Calu3 (cell line): ENCODE results near the gene TSHZ3. TPM values are rescaled to one million over a fixed set of nuclear protein-coding genes. Genes with fewer than 3 reads are reported as not detected.

Experiments used
- BruUV-seq: library from RNA; stranded (reverse); fragments of 400-500 nt; replicated peaks from 2 replicates; lab custom pipeline; 2021; lab: Mats Ljungman, UMichigan
- CTCF ChIA-PET: fragments of 300-600 bp; sonication (Branson Sonifier 250); formaldehyde crosslinking; loops from one replicate; lab custom pipeline; 2022; ENCODE audit warnings: antibody characterized with exemption; lab: Charles Lee
- DNase-seq: peaks from one replicate; pipeline ENCODE4 v3.0.0; 2022
- H3K27ac Mint-ChIP-seq: one replicate; pipeline ENCODE4 v1.8.0; 2022; ENCODE audit warnings: mixed read lengths; ENCODE audit not compliant: unreplicated experiment
- H3K27me3 Mint-ChIP-seq: one replicate; pipeline ENCODE4 v1.8.0; 2022; ENCODE audit warnings: mixed read lengths; ENCODE audit not compliant: unreplicated experiment
- H3K36me3 Mint-ChIP-seq: one replicate; pipeline ENCODE4 v1.8.0; 2022; ENCODE audit warnings: mild to moderate bottlenecking, moderate library complexity, mixed read lengths; ENCODE audit not compliant: insufficient read depth, unreplicated experiment
- H3K4me1 Mint-ChIP-seq: one replicate; pipeline ENCODE4 v1.8.0; 2022; ENCODE audit warnings: mild to moderate bottlenecking, low read depth, mixed read lengths; ENCODE audit not compliant: unreplicated experiment
- H3K4me3 Mint-ChIP-seq: one replicate; pipeline ENCODE4 v1.8.0; 2022; ENCODE audit warnings: mild to moderate bottlenecking, low read depth, moderate library complexity, mixed read lengths; ENCODE audit not compliant: unreplicated experiment
- H3K9me3 Mint-ChIP-seq: one replicate; pipeline ENCODE4 v1.8.0; 2022; ENCODE audit warnings: low read depth, mixed read lengths; ENCODE audit not compliant: unreplicated experiment
- CTCF ChIP-seq: fragments of 200-600 bp; IDR thresholded peaks from one replicate; pipeline ENCODE4 v1.8.0; 2022; ENCODE audit warnings: antibody characterized with exemption; ENCODE audit not compliant: unreplicated experiment
- intact Hi-C: fragments of 100-400 bp; cut with micrococcal nuclease; formaldehyde crosslinking; loops from one replicate; pipeline ENCODE4 v1.10.0; 2022; ENCODE audit not compliant: unreplicated experiment
- total RNA-seq: library from RNA; stranded (reverse); gene quantifications from 2 replicates; pipeline ENCODE4 v1.2.3, GENCODE V29; 2022

The TSHZ3 gene
- total RNA-seq, 1 experiment from 2014 or later, result not detected

GRCh38 chr19:31275068-31275334, 74.2 kb downstream of the TSHZ3 start:
- H3K4me3 Mint-ChIP-seq, result no peak overlapping the region
- CTCF ChIA-PET, result no interaction called here
- no peaks in the 10 kb centered on the region for H3K4me1 Mint-ChIP-seq
- intact Hi-C loops, result no loop called here
- no peak overlapping the region for H3K27ac Mint-ChIP-seq
- TF ChIP-seq CTCF, result no peak
- no TSS peak for BruUV-seq
- H3K27me3 Mint-ChIP-seq, result no peaks in the 10 kb centered on the region
- peaks cover 3% of the 10 kb centered on the region for H3K36me3 Mint-ChIP-seq
- DNase-seq, result no peak
- peaks cover 11% of the 10 kb centered on the region for H3K9me3 Mint-ChIP-seq

- H3K27ac Mint-ChIP-seq, result no peak overlapping the region
- DNase-seq, result no peak
- no peaks in the 10 kb centered on the region for H3K4me1 Mint-ChIP-seq
- peaks cover 11% of the 10 kb centered on the region for H3K9me3 Mint-ChIP-seq
- intact Hi-C loops, result no loop called here
- H3K4me3 Mint-ChIP-seq, result no peak overlapping the region
- CTCF ChIA-PET, result no interaction called here
- no peak for TF ChIP-seq CTCF
- H3K36me3 Mint-ChIP-seq, result peaks cover 3% of the 10 kb centered on the region
- BruUV-seq, result no TSS peak
- H3K27me3 Mint-ChIP-seq, result no peaks in the 10 kb centered on the region
Observed at GRCh38 chr19:31274251-31275067, 74.8 kb downstream of the TSHZ3 start.

- no peak overlapping the region for H3K27ac Mint-ChIP-seq
- H3K4me1 Mint-ChIP-seq, result no peaks in the 10 kb centered on the region
- peaks cover 17% of the 10 kb centered on the region for H3K9me3 Mint-ChIP-seq
- peaks cover 3% of the 10 kb centered on the region for H3K36me3 Mint-ChIP-seq
- TF ChIP-seq CTCF, result no peak
- H3K4me3 Mint-ChIP-seq, result no peak overlapping the region
- no TSS peak for BruUV-seq
- intact Hi-C loops, result no loop called here
- no peaks in the 10 kb centered on the region for H3K27me3 Mint-ChIP-seq
- no peak for DNase-seq
- CTCF ChIA-PET, result no interaction called here
Observed at GRCh38 chr19:31272583-31273106, 76.6 kb downstream of the TSHZ3 start.

- H3K9me3 Mint-ChIP-seq, result peaks cover 20% of the 10 kb centered on the region
Observed at GRCh38 chr19:31271306-31271911, 77.8 kb downstream of the TSHZ3 start.

More at GRCh38 chr19:31271306-31271911, 77.8 kb downstream of the TSHZ3 start:
- intact Hi-C loops, result no loop called here
- H3K27me3 Mint-ChIP-seq, result no peaks in the 10 kb centered on the region
- no TSS peak for BruUV-seq
- TF ChIP-seq CTCF, result no peak
- peaks cover 3% of the 10 kb centered on the region for H3K36me3 Mint-ChIP-seq
- no peak overlapping the region for H3K27ac Mint-ChIP-seq
- H3K4me3 Mint-ChIP-seq, result no peak overlapping the region
- CTCF ChIA-PET, result no interaction called here
- no peak for DNase-seq
- no peaks in the 10 kb centered on the region for H3K4me1 Mint-ChIP-seq
